Dermis blood vessel endothelial cell (primary cell): ENCODE data around the gene GALNT11. TPM values are rescaled to one million over a fixed set of nuclear protein-coding genes. Genes with fewer than 3 reads are reported as not detected.

Experiments used
- DNase-seq: peaks from one replicate; pipeline ENCODE4 v3.0.0; 2010
- total RNA-seq: library from RNA; depleted of rRNA; stranded (reverse); fragments of >200 nt; gene quantifications from 2 replicates; pipeline ENCODE4 v1.2.3, GENCODE V29; 2014

GALNT11 gene
- total RNA-seq, 1 donor from 2014 or later, result 54.1 TPM

DNA sequence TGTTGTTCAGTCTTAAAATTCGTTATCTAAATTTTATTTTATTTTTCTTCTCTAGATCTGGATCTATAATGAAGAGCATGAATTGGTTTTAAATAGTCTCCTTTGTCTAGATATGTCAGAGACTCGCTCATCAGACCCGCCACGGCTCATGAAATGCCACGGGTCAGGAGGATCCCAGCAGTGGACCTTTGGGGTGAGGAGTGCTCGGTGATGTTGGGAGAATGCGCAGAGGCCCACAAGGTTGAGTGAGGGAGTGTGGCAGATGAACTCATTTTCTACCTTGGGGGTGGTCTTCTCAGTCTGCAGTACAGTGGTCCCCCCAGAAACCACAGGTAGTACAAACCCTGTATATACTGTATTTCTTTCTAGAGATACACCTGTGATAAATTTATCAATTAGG is 95.3 kb downstream of the GALNT11 start:
- DNase-seq, result no peak

DNA sequence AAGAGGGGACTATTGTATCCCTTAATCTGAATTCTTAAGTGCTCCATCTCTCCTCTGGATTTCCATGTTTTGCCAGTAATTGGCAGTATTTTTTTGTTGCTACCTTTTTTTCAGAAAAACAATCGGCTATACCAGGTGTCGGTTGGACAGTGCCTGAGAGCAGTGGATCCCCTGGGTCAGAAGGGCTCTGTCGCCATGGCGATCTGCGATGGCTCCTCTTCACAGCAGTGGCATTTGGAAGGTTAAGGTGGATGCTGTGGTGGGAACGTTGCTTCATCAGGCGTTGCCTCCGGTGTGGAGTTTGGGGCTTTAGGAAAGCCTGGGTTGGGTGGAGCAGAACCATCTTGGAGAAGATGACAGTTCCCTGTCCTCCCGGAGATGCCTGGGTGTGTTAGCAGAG is 96.0 kb downstream of the GALNT11 start:
- DNase-seq, result no peak

DNA sequence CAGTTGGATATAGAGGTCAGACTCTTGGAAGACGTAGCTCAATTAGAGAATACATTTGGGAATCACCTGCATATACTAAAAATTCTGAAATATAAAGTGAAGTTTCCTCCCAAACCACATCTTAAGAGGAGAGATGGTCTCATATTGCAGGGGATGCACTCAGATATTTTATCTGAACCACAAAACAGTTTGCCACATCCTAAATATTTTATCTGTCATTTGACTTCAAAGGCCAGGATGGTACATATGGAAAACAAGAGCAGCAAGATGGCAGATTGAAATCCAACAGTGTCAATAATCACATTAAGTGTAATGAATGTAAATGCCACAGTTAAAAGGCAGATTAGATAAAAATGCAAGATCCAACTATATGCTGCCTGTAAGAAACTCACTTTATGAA is 97.1 kb downstream of the GALNT11 start:
- no peak for DNase-seq

DNA sequence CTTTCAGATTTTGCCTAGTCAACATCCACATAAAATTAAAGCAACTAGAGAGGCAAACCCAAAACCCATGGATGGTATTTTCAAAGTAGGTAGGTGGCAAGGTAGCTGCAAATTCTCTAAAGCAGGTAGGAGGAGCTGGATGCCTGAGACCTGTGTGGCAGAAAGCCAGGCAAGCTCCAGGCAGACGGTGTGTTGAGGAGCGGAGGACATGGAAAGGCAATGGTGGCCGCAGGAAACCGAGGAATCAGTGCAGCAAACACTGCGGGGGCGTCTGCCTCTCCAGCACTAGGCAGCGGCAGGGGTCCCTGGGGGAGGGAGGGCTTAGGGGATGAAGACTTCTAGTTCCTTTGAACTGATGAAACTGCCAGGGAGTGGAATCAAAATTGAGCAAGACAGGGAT is 101.3 kb downstream of the GALNT11 start:
- DNase-seq, result no peak

DNA sequence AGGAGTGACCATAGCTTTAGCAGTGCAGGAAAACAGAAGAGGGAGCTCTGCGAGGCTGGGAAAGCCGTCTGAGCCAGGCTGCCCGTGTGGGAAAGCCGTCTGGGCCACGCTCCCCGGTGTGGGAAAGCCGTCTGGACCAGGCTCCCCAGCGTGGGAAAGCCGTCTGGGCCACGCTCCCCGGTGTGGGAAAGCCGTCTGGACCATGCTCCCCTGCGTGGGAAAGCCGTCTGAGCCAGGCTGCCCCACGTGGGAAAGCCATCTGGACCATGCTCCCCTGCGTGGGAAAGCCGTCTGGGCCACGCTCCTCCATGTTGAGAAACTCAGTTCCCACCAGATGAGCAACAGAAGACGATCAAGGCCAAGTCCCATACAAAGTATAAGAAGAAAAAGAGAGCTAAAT is 101.8 kb downstream of the GALNT11 start:
- no peak for DNase-seq

DNA sequence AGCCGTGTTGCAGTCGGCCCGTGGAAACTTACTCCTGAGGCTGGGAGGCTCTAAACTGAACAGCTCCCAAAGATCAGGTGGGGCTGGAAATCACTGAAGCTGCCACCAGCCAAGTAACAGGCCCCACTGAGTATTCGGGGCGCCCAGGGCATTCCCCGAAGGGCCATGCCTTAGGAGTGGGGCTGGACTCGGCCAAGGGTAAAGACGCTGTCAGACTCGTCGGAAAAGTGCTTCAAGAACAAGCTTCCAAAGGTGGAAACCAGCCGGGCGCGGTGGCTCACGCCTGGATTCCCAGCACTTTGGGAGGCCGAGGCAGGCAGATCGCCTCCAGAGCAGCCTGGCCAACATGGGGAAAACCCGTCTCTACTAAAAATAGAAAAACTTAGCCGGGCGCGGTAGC is 102.8 kb downstream of the GALNT11 start:
- DNase-seq, result no peak

DNA sequence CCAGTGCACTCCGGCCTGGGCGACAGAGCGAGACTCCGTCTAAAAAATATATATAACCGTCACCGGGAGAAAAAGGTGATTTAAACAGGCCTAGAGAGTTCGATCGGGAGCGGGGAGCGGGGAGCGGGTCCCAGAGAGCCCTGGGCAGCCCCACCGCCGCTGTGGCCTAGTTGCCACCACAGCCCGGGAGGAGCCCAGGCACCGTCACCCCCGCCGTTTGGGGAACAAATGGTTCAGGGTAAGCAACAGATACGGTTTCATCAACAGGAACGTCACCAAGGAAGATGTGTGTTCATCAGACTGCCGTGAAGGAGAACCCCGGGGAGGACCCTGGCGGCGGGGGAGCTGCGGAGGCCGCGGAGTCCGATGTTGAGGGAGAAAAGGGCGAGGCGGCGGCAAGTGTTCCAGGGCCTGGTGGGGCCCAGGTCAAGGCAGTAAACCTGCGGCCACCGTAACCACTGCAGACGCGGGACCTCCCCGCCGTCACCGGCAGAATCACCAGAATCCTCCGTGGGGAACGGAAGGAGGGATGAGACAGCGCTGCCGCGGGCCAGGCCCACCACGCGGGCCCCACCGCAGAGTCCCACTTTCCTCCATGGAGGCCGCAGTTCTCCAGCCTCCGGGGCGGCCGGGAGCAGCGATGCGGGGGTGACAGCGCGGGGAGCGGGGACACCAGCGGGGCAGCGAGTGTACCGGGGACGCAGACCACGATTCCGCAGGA is 103.4 kb downstream of the GALNT11 start:
- DNase-seq, result no peak

DNA sequence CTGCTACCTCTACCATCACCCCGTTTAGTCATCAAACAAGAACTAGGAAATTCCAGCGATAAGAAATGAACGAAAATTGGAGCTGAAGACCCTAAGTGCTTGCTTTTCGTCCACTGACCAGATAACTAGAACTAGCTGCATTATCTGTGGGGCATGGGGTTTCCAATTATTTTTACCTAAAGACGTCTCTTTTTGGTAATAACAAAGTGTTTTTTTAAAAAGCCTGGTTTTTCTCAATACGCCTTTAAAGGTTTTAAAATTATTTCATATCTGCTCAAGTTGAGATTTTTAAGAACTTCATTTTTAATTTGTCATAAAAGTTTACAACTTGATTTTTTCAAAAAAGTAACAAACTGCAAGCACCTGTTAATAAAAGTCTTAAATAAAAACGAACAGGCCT is 104.2 kb downstream of the GALNT11 start:
- no peak for DNase-seq

DNA sequence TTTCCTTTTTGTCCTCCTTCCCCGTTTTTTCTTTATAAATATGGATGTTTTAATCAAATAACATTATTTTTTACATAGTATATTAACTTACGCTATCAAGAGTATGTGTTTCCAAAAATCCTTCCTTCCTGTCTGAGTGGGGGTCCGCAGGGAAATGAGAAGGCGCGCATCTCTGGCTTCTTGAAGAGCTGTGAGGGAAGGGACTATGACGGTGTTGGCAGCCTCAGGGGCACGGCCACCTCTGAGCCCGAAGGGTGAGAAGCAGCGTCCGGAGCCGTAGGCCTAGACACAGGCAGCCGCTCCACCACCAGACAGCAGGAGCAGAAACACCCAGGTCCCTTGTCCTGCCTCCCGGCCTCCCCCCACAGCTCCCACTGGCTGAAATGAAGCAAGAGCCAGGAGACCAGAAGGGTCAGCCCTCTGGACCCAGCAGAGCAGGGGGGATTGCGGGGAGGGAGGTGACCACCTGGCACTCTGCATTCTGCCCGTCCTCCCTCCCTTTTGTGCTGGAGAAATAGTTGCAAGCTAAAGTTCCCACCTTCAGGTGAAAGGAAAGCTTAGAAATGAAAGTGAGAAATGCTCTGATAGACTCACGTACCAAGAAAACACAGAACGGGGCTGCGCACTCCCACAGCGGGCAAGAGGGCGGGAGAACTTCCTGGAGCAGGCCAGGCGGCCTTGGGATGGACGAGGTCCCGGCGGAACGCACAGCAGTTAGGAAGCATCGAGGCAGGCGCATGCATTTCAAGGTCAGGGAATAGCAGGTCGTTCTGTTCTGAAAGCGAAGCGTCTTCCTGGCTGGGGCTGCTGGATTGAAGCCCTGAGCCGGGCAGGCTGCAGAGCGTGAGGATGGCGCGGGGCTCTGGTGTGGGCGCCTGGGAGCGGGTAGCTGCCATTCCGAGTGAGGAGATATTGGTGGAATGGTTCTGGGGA is 105.5 kb downstream of the GALNT11 start:
- DNase-seq, result no peak

DNA sequence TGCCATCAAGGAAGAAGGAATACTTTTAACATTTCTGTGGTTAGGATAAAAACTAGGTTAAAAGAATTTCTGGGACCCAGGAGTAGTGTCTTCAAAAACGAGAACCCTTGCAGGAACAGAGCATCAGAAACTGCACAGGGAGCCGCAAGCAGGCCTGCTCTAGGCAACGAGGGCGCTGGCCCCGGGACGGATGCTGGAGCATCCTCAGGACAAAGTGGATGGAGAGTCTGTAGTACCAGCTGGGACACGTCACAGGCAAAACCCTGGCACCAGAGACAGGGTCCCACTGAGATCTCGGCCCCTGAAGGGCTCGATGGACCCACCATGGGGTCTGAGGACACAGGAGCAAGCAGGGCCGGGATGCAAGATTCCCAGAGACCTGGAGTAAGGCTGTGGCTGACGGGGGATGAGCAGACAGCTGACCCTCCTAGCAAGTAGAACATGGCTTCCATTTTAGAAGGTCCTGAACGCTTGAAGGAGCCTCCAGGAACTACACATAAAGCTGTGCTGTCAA is 106.6 kb downstream of the GALNT11 start:
- no peak for DNase-seq

DNA sequence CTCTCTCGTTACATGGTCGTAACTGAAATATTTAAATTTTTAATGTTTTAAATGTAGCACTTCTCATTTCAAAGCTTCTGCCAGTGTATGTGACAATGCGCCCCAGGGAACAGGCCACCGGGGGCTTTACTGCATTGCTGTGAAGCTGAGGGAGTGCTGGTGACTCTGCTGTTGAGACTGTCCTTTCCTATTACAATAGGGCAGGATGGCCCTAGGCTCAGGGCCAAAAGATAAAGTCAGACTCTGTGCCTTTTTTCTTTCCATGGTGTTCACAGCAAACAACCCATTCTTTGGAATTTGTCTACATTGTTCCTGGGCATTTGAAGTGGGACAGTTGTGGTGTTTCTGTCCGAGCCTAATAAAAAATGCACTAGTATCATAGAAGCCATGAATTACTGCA is 107.3 kb downstream of the GALNT11 start:
- peak; percentile 36 for DNase-seq

DNA sequence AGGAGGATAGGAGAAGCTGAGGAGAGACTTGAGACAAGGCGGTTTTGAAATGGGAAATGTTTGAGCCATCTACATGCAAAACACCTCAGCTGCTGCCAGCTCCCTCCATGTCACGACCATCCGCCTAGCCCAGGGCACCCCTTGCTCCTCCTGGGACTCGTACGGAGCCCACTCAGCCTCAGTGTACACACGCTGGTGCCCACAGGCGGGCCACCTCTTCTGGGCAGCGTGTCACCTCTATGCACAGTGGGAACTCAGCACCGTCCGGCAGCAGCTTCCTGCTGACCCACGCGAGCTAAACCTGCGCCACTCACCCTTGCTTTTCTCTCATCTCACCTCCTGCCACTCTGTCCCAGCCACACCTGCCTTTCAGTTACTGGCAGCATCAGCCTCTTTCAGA is 108.3 kb downstream of the GALNT11 start:
- no peak for DNase-seq

DNA sequence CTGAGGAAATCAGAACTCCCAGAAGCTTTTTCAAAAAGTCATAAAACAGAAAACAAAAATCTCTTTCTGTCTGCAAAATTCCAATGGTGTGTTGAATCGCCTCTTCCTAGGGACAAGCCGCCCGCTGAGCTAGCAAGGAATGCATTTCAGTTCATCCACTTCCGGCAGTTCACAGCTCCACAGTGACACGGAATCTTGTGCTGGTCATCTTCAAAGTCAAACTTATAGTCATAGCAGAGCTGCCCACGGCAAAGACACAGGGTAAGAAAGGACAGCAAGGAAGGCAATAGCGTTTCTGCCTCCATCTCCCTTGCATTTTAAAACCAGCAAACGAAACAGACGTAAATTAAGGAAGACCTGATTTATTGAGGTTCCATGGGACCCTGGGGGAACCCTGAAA is 111.2 kb downstream of the GALNT11 start:
- peak; percentile 40 for DNase-seq

DNA sequence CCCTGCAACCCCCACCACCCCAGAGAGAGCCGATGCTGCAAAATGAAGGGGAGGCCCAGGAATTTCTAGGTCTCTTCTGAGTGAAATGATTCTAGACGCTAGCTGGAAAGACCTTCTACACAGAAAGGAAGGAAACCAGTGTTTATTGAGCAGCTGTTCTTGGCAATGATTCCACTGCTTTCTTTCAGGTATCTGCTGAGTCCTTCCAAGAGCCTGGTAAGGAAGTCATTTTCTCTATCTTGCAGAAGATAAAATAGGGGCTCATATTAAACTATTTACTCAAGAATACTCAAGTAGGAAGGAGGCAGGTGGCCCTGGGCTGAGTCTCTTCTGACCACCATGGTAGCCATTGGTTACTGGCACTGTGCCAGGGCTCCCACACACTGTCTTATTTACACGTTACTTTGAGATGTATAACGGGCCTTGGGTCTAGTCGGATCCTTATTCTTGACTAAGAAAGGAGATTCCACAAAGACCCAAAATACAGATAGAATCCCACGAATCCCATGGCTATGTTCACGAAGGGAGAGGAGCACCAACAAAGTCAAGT is 112.1 kb downstream of the GALNT11 start:
- peak; percentile 70 for DNase-seq

DNA sequence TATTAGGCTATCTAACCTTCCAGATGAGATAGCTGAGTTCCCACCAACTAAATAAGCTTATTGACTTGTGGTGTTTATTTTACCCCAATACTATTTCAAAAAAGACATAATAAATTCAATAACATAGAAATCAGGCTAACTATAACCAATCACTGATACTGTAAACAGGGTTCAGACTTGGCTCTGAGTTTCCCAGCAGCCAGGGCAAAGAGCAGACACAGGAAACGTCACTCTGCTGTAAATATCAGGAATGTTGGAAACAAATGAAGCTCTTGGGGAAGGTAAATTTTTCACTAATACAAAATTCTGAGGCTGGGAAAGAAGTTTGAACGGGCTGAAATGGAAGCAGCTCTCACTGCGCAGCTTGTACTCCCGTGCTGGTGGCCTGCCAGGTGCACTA is 114.6 kb downstream of the GALNT11 start:
- DNase-seq, result no peak

DNA sequence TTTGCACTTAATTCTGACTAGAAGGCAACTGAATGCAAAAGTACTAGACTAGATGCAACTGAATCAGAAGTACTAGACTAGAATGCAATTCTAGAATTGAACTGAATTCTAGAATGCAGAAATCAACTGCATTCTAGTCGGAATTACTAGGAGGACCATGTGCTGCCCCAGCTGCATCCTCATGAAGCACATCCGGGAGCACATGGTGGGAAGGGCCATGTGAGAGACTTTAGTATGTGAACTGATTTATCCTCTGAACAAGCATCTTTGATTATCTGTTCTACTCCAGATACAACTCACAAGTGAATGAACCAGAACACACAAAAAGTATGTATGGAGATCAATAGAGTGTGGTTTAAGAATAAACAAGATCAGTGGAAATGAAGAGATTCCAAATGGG is 115.1 kb downstream of the GALNT11 start:
- no peak for DNase-seq

DNA sequence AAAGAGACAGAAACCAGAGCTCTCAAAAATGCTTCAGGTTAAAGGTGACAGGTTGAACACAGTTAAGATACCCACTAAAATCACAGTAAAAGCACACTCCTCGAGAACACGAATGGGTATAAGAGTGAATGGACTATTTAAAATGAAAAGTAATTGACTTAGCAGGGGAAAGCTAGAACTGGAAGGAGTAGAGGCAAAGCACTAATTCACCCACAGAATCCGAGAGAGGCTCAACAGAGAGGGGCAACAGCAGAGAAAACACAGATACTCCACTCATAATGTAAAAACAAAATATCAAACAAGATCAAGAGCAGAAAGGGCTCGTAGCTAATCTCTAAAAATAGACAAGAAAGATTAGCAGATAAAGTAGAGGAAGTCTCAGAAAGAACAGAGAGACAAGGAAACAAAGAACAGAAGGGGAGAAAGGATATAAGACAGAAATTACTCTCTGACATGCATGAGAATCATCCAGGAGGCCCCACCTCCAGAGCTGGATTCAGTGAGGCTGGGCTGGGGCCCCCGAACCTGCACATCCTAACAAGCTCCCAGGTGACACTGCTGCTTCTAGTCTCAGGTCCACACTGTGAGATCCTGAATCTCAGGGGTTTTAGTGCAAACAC is 117.6 kb downstream of the GALNT11 start:
- DNase-seq, result no peak

DNA sequence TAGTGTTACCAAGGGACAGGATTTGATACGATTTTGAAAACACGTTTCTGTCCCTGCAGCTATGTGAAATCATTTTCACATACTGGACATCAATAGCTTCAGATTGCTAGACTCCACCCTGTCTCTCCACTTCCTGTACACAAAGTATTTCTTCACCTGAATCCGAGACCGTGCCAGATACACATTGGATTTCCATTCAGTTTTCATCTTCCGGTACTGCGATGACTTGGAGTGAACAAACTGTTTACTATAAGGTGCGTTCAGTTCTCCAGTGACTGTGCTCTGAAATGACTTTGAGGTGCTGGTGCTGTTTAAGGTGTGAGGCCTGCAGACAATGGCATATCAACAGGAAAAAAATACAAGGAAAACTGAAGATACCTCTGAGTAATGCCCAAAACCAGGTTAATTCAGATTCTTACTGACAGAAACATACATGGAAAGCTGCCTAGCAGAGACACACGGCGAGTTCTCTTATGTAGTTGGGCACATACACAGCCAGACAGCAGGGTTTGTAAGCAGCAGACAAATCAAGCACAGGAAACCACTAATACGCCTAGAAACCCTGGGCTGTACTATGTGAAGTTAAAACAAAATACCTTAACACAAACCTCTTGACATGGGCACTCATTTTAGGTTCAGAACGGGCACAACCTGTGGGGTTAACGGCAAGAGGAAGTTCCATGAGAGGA is 119.2 kb downstream of the GALNT11 start:
- peak; percentile 47 for DNase-seq

DNA sequence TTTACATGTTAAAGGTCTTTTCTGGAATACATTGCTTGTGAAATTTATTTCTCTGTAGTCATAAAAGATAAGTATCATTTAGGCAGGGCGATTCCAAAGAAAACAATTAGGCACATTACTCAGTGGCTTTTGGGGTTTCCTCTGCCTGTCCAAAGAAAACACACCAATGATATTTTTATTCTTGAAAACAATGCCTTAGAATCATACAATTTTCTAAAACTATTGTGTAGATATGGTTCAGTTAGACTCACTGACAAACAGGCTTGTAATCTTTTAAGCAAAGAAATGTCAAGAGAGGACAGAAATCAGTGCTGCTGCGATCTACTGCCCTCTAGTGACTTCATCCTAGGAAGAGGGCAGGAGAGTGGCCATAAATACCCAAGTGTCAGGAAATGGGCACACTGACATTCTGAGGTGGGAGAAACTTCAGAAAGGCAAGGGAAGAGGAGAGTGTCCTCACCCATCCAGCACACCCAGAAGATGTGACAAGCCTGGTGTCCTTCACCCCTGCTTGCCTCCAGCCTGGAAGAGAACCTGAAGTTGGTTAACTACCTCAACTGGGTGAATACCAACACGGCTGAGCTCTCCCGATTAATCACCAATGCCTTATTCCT is 120.5 kb downstream of the GALNT11 start:
- DNase-seq, result peak; percentile 89

DNA sequence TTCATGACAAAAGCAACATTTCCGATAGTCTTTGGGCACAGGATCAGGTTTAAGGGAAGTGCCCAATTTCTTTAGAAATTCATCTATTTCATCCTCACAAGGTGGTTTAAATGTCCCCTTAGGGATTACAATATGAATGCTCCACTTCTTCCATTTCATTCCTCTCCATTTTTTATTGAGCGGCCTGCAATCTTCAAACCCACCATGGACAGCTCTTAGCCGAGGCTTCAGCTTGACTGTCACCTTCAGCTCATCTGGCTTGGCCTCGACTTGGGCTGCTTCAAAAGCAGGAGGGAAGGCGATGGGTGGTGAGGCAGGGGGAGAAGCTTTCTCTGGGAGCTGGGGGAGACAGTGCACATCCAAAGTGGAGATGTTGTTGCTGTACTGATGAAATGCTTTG is 123.2 kb downstream of the GALNT11 start:
- DNase-seq, result no peak

DNA sequence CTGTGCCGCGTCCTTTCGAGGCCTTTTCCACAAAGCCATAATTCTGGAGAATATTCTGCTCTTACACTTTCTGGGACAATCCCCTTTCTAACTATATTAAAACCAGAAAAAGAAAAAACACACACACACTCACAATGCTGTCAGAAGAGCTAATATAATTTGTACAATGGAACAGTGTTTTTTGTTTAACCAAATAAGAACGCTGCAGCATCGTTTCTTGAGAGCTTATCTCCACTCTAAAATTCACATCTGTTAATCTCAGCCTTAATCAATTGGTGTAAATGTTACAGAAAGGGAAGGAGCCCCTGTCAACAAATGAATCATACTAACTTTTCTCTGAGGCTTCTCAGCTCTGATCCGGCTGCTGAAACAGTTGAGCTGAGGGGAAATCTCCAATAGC is 123.9 kb downstream of the GALNT11 start:
- no peak for DNase-seq

DNA sequence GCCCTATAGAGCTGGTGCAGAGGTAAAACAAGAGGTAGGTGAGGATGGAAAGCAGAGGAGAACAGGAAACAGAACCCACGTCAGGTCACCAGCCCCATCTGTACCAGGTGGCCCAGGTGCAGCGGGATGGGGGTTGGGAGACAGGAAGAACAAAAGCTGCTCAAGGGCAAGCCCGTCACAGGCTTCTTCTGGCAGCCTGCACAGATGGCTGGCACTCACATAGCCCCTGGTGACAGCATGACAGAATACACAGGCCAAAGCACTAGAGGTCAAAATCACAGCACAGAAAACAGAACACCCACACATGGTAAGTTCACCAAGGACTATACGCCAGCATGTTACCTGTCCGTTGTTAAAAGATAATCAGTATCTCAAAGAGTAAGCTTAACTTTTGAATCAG is 126.8 kb downstream of the GALNT11 start:
- no peak for DNase-seq
